ENCODE data around the gene ERC2.

- no peak for TF ChIP-seq CTCF (IDR thresholded peaks at IDR 0.05; ENCODE audit: low read length)
- TF ChIP-seq EZH2 (IDR thresholded peaks at IDR 0.05; ENCODE audit: borderline replicate concordance, low read length) = no peak
These were observed 561.4 kb downstream of the ERC2 start for GRCh38 chr3:55906896-55907295.
